GM18519 (cell line): ENCODE results near the gene SYNE2.
"Not testable (repeated sequence)": the region's sequence is repeated elsewhere in the genome, so short reads cannot be mapped to it uniquely, and the experiment has no call there.

Experiments
- ATAC-seq: cut with Tn5 transposase; IDR thresholded peaks from one replicate; pipeline ENCODE4 v1.9.1; 2021; ENCODE audit warnings: mild to moderate bottlenecking, moderate library complexity; ENCODE audit not compliant: unreplicated experiment, low FRiP score

The SYNE2 gene

GRCh38 chr14:64117671-64118402 lies 265.0 kb downstream of the SYNE2 start:
- no peak for ATAC-seq

DNA sequence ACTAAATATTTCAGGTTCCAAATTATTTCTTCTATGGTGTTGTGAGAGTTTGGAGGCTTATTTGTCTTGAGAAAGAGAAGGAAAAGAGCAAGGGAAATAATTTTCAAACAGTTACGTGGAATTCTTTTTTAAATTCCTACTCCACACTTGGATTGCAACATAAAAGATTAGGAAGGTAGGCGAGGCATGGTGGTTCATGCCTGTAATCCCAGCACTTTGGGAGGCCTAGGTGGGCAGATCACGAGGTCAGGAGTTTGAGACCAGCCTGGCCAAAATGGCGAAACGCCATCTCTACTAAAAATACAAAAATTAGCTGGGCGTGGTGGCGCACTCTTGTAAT lies 265.6 kb downstream of the SYNE2 start:
- ATAC-seq = not testable (repeated sequence)

- no peak for ATAC-seq
Measured at GRCh38 chr14:64118892-64119291, 266.1 kb downstream of the SYNE2 start.

DNA sequence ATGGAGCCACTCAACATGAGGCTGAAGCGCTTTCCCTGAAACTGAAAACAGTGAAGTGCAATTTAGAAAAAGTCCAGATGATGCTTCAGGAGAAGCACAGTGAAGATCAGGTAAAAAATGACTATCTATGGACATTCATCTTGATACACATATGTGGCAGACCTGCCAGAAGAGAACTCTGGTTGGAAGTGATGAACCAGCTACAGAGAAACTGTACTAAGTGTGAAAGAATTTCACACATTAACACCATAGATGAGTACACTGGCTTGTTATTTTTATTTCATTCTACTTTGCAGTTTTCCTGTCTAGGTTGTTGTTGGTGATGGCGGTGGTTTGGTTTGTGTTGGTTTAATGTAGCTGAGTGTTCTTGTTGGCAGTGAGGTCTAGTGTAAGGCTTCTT lies 266.7 kb downstream of the SYNE2 start:
- ATAC-seq = no peak

DNA sequence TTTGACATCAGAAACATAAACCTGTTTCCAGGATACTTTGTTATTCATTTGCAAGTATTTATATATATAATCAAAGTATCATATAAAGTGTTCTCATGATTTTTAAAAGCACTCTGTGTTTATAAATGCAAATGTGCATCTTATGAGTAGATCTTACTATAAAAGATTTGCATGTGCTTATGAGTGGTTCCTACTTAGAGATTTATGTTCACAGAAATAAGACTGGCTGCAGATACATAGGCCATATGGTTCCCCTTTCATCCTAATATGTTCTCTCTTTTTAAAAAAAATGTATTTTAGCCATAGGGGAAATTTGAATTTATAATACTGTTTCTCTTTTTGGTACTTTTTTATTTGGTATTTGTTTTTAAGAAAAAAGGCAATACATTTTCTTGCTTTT lies 267.2 kb downstream of the SYNE2 start:
- ATAC-seq = no peak

- no peak for ATAC-seq
Measured at GRCh38 chr14:64123241-64123822, 270.5 kb downstream of the SYNE2 start.

DNA sequence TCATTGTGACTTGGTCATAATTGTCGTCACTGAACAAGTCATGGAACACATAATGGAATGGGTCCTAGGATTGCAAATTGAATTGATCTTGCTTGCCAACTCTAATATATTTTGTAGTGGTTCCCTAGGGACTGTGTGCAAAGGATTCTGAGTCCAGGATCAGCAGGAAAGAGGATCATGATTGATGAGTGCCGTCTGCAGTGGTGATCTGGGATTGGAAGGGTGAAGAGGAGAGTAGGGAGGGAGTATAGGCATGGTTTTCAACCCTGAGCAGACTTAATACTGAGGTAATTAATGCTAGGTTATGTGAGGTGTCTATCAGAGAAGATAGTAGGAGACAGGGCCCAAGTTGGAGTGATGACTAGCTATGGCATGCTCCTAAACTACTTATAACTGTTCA lies 272.5 kb downstream of the SYNE2 start:
- ATAC-seq = no peak

GRCh38 chr14:64126548-64126947 lies 273.7 kb downstream of the SYNE2 start:
- ATAC-seq = no peak

- no peak for ATAC-seq
Measured at GRCh38 chr14:64137657-64138290, 285.0 kb downstream of the SYNE2 start.

DNA sequence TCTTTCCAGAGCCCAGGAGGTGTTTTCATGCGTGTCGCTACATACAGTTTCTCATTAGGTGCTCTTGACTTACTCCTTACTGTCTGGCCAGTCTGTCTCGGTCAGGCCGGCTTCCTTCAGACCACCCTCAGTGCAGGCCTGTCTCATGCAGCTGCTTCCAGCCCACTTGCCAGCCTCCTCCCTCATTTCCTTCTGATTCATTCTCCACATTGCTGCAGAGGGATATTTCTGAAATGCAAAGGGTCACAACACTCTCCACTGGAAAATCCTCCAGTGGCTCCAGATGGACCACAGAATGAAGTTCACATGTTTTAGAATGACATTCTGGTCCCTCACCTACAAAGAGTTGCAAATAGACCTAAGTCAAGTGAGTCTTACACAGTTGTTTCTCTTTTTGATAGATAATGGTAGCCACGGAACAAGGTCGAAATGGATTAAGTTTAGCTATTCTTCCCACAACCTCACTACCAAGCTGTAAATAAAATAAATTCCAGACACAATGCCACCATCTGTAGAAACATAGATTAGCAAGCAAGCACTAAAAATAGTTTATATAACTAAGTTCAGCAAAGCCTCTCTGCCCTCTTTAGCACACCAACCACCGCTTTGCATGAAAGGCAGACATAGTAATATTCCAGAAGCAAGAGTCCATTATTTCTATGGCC lies 294.5 kb downstream of the SYNE2 start:
- ATAC-seq = no peak

DNA sequence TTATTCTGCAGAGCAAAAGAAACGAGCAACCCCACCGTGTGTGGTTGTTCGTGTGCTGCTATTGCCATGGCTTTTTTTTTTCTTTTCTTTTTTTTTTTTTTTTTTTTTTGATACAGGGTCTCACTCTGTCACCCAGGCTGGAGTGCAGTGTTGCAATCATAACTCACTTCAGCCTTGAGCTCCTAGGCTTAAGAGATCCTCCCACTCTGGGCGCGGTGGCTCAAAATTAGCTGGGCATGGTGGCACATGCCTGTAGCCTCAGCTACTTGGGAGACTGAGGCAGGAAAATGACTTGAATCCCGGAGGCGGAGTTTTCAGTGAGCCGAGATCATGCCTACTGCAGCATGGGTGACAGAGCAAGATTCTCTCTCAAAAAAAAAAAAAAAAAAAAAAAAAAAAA lies 297.1 kb downstream of the SYNE2 start:
- no peak for ATAC-seq

DNA sequence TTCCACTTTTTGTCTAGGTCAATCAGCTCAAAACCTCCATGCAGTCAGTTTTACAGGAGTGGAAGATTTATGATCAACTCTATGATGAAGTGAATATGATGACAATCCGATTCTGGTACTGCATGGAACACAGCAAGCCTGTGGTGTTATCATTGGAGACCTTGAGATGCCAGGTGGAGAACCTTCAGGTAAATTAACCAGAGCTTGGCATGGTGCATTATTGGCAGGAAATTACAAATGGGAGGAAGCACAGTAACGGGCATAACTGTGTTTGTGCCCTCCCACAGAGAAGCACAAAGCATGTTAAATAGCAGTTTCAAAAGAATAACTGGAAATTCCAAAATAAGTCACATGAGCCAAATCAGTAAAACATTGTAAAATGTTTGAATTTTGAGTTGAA lies 305.8 kb downstream of the SYNE2 start:
- no peak for ATAC-seq

- no peak for ATAC-seq
Measured at GRCh38 chr14:64159588-64159987, 306.8 kb downstream of the SYNE2 start.

DNA sequence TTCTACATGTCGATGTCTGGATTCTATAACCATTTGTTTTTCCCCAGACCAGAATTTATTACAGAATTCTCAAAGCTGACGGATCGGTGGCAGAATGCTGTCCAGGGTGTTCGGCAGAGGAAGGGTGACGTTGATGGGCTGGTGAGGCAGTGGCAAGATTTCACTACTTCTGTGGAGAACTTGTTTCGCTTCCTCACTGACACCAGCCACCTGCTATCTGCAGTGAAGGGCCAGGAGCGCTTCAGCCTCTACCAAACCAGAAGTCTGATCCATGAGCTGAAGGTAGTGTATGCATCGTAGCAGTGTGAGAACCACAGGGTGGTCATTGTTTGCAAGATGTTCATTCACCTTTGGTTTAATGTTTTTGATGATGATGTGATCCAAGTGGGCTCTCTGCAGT lies 317.4 kb downstream of the SYNE2 start:
- no peak for ATAC-seq

DNA sequence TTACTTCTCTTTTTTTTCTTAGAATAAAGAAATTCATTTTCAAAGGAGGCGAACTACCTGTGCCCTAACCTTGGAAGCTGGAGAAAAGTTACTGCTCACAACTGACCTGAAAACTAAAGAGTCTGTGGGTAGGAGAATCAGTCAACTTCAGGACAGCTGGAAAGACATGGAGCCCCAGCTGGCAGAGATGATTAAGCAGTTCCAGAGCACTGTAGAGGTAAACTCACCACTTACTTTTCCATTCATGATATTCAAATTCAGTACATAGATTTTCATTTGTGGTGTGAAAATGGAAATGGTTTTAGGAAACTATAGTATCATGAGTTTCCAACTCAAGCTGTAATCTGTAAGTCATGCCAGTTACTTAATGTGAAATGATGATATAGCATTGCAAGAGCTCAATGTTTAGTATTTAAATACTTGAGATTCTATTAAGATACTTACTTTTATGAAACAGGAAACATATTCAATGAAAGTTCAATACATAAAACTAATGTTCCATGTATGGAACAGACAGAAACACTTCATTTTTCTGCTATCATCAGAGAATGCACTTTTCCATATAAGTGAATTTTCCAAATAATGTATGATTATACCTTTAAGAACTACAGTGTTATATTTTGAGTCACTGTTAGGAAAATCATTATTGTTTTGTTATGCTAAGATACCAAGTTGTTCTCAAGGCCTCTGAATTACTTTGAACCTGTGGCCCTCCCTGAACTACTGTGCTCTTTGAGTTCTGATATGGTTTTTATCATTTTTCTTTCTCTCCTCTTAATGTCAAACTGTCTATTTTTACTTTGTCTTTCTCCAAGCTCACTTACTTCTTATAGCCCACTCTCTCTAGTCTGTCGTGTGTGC lies 322.3 kb downstream of the SYNE2 start:
- no peak for ATAC-seq

DNA sequence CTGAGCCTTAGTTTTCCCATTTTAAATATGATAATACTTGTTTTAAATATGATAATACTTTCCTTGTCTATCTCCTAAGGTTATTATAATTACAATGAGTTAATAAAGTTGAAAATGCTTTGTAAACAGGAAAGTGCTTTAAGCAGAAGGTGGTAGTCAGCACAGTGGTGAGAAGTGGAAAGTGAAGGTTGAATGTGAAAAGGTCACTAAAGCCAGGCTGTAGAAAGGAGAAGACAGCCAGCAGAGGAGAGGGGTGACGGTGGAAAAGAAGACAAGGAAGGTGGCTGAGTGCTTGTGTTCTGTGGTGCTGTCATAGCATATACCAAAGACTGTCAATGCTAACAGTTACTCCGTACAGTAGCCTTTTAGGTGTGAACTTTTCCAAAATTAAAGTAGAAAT lies 323.5 kb downstream of the SYNE2 start:
- no peak for ATAC-seq

- no peak for ATAC-seq
Measured at GRCh38 chr14:64178814-64179213, 326.0 kb downstream of the SYNE2 start.

DNA sequence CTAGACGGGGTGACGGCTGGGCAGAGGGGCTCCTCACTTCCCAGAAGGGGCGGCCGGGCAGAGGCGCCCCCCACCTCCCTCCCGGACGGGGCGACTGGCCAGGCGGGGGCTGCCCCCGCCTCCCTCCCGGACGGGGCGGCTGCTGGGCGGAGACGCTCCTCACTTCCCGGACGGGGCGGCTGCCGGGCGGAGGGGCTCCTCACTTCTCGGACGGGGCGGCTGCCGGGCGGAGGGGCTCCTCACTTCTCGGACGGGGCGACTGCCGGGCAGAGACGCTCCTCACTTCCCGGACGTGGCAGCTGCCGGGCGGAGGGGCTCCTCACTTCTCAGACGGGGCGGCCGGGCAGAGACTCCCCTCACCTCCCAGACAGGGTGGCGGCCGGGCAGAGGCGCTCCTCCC lies 330.1 kb downstream of the SYNE2 start:
- ATAC-seq = not testable (repeated sequence)

DNA sequence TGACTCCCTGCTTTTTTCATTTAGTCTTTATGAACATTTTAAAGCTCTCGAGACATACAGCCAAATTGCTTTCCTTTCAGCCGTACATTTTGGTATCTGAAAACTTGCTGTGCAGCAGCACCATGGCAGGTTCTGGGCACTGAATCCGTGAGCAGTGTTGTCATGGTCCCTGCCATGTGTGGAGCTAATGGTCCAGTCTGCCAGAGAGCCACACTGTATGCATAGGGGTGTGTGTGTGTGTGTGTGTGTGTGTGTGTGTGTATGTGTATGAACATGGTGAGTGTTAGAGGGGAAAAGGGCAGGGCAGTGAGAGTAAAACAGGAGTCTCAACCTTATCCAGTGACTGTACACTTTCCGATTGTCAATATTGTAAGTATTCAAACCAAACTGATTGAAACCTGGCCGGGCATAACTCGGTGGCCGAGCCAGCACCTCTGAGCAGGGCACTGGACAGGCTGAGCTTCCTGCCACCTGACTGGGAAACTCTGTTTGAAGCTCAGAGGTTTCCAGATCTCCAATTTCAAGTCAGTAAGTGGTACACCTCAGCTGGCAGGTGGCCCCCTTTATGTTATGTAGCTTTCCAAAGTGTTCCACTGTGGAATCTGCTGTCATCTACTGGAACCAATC lies 331.4 kb downstream of the SYNE2 start:
- ATAC-seq = no peak

DNA sequence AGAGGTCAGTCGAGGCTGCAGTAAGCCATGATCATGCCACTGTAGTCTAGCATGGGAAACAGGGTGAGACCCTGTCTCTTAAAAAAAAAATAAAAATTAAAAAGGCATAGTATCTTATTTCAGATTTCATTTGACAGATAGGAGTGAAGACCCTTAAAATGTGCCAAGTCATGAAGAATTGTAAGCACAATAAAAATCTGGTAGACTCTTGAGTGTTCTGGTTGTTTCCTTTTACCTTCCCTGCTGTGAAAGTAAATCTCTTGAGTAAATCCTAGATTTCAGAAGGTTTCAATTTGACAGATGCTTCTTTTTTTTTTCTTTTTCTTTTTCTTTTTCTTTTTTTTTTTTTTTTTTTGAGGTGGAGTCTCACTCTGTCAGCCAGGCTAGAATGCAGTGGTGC lies 332.4 kb downstream of the SYNE2 start:
- ATAC-seq = no peak
